ENCODE data around the gene PPARA. TPM values are rescaled to one million over a fixed set of nuclear protein-coding genes. Genes with fewer than 3 reads are reported as not detected.

Gene PPARA
- total and polyA plus RNA-seq, 9 of the 15 experiments (the other 6 are each of a cell fraction or from before 2014, with no cell fraction given) = 0.64 to 5.3 (median 3.5) TPM

GRCh38 chr22:46119729-46120419 is 30.5 kb upstream of the PPARA start (continued):
- no peak for TF ChIP-seq NONO (IDR thresholded peaks at IDR 0.05; ENCODE audit: low read depth in 2 of 2, low read length in 1 of 2)
- no peak for TF ChIP-seq ESRRA (IDR thresholded peaks at IDR 0.05; ENCODE audit: borderline replicate concordance, low read depth)
- no peak for TF ChIP-seq BACH1 (tag; IDR thresholded peaks at IDR 0.05)
- no peak for TF ChIP-seq E2F3 (CRISPR knock-in tag; IDR thresholded peaks at IDR 0.05)
- TF ChIP-seq ZNF444 (CRISPR knock-in tag; IDR thresholded peaks at IDR 0.05) = no peak
- TF ChIP-seq ZBED1 (IDR thresholded peaks at IDR 0.05) = no peak
- no peak for TF ChIP-seq USF2 (CRISPR knock-in tag; IDR thresholded peaks at IDR 0.05)
- TF ChIP-seq ZNF398 (CRISPR knock-in tag; IDR thresholded peaks at IDR 0.05) = no peak
- no peak for TF ChIP-seq ZFP36 (IDR thresholded peaks at IDR 0.05; ENCODE audit: low read depth, low read length, partially characterized antibody)
- TF ChIP-seq SMAD1 (IDR thresholded peaks at IDR 0.05; ENCODE audit: low read depth, low read length, partially characterized antibody) = no peak
- no peak for TF ChIP-seq RBM25 (IDR thresholded peaks at IDR 0.05; ENCODE audit: low read depth, low read length, severe bottlenecking)
- TF ChIP-seq, protein P1, sequence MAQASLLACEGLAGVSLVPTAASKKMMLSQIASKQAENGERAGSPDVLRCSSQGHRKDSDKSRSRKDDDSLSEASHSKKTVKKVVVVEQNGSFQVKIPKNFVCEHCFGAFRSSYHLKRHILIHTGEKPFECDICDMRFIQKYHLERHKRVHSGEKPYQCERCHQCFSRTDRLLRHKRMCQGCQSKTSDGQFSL (CRISPR knock-in tag; IDR thresholded peaks at IDR 0.05) = no peak
- TF ChIP-seq, protein P1 (tag; IDR thresholded peaks at IDR 0.05) = no peak
- no peak for TF ChIP-seq ZNF408 (CRISPR knock-in tag; IDR thresholded peaks at IDR 0.05; ENCODE audit: low read depth)
- no peak for TF ChIP-seq MXD1 (CRISPR knock-in tag; IDR thresholded peaks at IDR 0.05; ENCODE audit: borderline replicate concordance, poor library complexity, severe bottlenecking)
- TF ChIP-seq PHF8 (IDR thresholded peaks at IDR 0.05; ENCODE audit: borderline replicate concordance, low read length) = 0 out of 2 replicates have a peak, but pooled peaks have one; percentile 34
- no peak for TF ChIP-seq SMAD3 (CRISPR knock-in tag; conservative IDR thresholded peaks at IDR 0.05)
- no peak for TF ChIP-seq THRB (CRISPR knock-in tag; conservative IDR thresholded peaks at IDR 0.05)
- TF ChIP-seq PHF21A (IDR thresholded peaks at IDR 0.05; ENCODE audit: borderline replicate concordance, low read depth) = no peak
- no peak for TF ChIP-seq SMARCE1 (IDR thresholded peaks at IDR 0.05)
- no peak for TF ChIP-seq RAD51 (IDR thresholded peaks at IDR 0.05; ENCODE audit: borderline replicate concordance, low read depth)
- no peak for TF ChIP-seq RBFOX2 (IDR thresholded peaks at IDR 0.05; ENCODE audit: low read depth, low read length)
- no peak; the same call in 1 of the 2 replicates for TF ChIP-seq CREB1 (IDR thresholded peaks at IDR 0.05)
- TF ChIP-seq CREB1 (CRISPR knock-in tag; IDR thresholded peaks at IDR 0.05) = peak; percentile 79

All from K562 (cell line).